NCI-H1694 (cell line): ENCODE measurements around the gene MORF4L1.
"Not testable (repeated sequence)": the region's sequence is repeated elsewhere in the genome, so short reads cannot be mapped to it uniquely, and the experiment has no call there.

Source experiments
- DNase-seq: peaks from one replicate; lab custom pipeline; 2025; lab: John Stamatoyannopoulos, UW

The MORF4L1 gene

GRCh38 chr15:78902281-78903032, 29.8 kb downstream of the MORF4L1 start:
- DNase-seq, result not testable (repeated sequence)

GRCh38 chr15:78904599-78905358, 32.1 kb downstream of the MORF4L1 start:
- DNase-seq, result no peak

- no peak for DNase-seq
These were observed 33.6 kb downstream of the MORF4L1 start for GRCh38 chr15:78906316-78906620.

GRCh38 chr15:78907577-78907976, 34.9 kb downstream of the MORF4L1 start:
- peak; percentile 2 for DNase-seq

GRCh38 chr15:78909160-78909695, 36.5 kb downstream of the MORF4L1 start:
- DNase-seq, result no peak

GRCh38 chr15:78909791-78910228, 37.1 kb downstream of the MORF4L1 start:
- DNase-seq, result peak; percentile 46

- DNase-seq, result no peak
These were observed 37.6 kb downstream of the MORF4L1 start for GRCh38 chr15:78910271-78910670.

- DNase-seq, result no peak
These were observed 39.6 kb downstream of the MORF4L1 start for GRCh38 chr15:78912316-78912715.

- DNase-seq, result no peak
These were observed 40.3 kb downstream of the MORF4L1 start for GRCh38 chr15:78913012-78913411.

GRCh38 chr15:78914027-78914764, 41.5 kb downstream of the MORF4L1 start:
- no peak for DNase-seq

GRCh38 chr15:78915341-78916087, 42.8 kb downstream of the MORF4L1 start:
- DNase-seq, result no peak

- no peak for DNase-seq
These were observed 43.4 kb downstream of the MORF4L1 start for GRCh38 chr15:78916088-78916487.

GRCh38 chr15:78917888-78918287, 45.2 kb downstream of the MORF4L1 start:
- DNase-seq, result no peak

- no peak for DNase-seq
These were observed 48.8 kb downstream of the MORF4L1 start for GRCh38 chr15:78921517-78921916.

GRCh38 chr15:78921940-78922339, 49.2 kb downstream of the MORF4L1 start:
- no peak for DNase-seq

GRCh38 chr15:78922527-78922926, 49.8 kb downstream of the MORF4L1 start:
- no peak for DNase-seq

- DNase-seq, result no peak
These were observed 50.3 kb downstream of the MORF4L1 start for GRCh38 chr15:78923015-78923414.

GRCh38 chr15:78923480-78924360, 51.0 kb downstream of the MORF4L1 start:
- DNase-seq, result no peak

GRCh38 chr15:78925076-78925624, 52.5 kb downstream of the MORF4L1 start:
- DNase-seq, result no peak

- no peak for DNase-seq
These were observed 53.5 kb downstream of the MORF4L1 start for GRCh38 chr15:78925956-78926743.
